22Rv1 (cell line): ENCODE results near the gene TIMM50.

ENCODE experiments used
- H3K27ac ChIP-seq: fragments of 450-650 bp; 2 replicates; pipeline ENCODE4 v1.5.1; 2017
- ZFX ChIP-seq: fragments of 450-650 bp; IDR thresholded peaks from 2 replicates; pipeline ENCODE4 v1.6.1; 2017; ENCODE audit warnings: antibody characterized with exemption, borderline replicate concordance
- TF ChIP-seq, protein P1 (sequence below): fragments of 450-650 bp; IDR thresholded peaks from 2 replicates; pipeline ENCODE4 v1.5.1; 2017; ENCODE audit warnings: mild to moderate bottlenecking

TIMM50 gene

DNA sequence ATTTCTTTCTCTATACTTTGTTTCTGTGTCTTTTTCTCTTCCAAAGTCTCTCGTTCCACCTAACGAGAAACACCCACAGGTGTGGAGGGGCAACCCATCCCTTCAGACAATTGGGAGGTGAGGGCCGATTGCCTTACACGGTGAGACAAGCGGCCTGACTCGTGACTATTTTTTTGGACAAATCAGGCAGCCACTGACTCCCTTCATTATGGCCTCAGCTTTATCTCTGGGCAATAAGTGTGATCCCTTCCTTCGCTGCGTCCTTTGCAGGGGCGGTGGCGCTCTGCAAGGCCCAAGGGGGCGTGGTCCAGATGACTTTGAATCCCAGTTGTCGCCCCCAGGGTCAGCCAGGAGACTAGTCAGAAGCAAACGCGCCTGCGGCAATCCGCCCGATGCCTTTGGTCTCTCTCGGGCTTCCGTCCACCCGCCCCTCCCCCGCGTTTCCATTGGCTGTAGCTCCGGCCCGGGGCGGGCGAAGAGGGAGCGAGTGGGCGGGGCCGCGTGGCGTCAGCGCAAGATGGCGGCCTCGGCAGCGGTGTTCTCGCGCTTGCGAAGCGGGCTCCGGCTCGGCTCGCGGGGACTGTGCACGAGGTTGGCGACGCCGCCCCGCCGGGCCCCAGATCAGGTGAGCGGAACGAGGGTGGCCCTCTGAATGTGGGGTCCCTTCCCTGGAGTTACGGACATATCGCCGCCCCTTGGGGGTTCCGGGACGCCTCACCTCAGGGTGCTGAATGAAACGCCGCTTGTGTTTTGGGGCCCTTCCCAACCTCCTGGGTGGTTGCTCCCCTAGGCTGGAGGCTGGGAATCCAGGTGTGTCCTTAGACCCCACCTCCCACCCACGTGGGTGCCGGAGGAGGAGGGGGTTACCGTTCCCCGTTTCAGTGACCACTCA lies at the start of gene TIMM50:
TIMM50 (plus strand) TSS at position 502 of the 892 bp plus-strand sequence; CDS start at position 518, 16 bp downstream.
- H3K27ac ChIP-seq: peak within 1 kb of the TSS; percentile 73
- no peak for TF ChIP-seq ZFX
- TF ChIP-seq, protein P1, sequence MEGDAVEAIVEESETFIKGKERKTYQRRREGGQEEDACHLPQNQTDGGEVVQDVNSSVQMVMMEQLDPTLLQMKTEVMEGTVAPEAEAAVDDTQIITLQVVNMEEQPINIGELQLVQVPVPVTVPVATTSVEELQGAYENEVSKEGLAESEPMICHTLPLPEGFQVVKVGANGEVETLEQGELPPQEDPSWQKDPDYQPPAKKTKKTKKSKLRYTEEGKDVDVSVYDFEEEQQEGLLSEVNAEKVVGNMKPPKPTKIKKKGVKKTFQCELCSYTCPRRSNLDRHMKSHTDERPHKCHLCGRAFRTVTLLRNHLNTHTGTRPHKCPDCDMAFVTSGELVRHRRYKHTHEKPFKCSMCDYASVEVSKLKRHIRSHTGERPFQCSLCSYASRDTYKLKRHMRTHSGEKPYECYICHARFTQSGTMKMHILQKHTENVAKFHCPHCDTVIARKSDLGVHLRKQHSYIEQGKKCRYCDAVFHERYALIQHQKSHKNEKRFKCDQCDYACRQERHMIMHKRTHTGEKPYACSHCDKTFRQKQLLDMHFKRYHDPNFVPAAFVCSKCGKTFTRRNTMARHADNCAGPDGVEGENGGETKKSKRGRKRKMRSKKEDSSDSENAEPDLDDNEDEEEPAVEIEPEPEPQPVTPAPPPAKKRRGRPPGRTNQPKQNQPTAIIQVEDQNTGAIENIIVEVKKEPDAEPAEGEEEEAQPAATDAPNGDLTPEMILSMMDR: no peak

DNA sequence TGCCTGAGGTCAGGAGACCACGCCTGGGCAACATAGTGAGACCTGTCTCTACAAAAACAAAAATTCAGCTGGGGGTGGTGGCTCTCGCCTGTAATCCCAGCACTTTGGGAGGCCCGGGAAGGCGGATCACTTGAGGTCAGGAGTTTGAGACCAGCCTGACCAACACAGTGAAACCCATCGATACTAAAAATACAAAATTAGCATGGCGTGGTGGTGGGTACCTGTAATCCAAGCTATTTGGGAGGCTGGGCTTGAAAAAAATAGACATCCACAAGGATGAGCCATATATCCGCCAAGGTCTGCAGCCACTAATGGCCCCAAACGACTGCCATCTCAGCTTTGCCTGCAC lies 48.0 kb upstream of the TIMM50 start:
- TF ChIP-seq, protein P1: no peak
- no peak for TF ChIP-seq ZFX
- no peak overlapping the region for H3K27ac ChIP-seq

DNA sequence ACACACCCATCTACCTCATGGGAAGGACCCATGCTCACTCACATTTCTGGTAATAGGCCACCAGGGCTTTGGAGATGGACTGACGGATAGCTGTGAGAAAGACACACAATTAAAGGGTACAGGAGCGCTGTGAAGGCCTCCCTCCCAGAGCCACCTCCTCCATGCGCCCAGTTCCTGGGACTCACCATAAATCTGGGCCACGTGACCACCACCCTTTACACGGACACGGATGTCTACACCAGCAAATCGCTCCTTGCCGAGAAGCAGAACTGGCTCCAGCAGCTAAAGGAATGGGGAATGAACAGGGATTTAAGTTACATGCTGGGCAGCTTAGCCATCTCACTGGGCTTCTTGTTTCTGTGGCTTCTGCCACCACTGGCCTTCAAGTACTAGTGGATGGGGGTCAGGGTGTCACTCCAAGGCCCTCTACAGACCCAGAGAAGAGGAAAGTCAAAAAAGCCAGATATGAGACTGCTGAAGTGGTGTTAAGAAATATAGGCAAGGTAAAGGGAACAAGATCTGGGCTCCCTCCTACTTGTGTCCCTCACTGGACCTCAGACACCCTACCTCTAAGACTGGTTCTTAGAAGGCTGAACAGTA lies 47.1 kb upstream of the TIMM50 start:
- TF ChIP-seq ZFX: no peak
- TF ChIP-seq, protein P1: no peak
- H3K27ac ChIP-seq: peak overlapping the region; percentile 85; the same call in 1 of the 2 replicates

DNA sequence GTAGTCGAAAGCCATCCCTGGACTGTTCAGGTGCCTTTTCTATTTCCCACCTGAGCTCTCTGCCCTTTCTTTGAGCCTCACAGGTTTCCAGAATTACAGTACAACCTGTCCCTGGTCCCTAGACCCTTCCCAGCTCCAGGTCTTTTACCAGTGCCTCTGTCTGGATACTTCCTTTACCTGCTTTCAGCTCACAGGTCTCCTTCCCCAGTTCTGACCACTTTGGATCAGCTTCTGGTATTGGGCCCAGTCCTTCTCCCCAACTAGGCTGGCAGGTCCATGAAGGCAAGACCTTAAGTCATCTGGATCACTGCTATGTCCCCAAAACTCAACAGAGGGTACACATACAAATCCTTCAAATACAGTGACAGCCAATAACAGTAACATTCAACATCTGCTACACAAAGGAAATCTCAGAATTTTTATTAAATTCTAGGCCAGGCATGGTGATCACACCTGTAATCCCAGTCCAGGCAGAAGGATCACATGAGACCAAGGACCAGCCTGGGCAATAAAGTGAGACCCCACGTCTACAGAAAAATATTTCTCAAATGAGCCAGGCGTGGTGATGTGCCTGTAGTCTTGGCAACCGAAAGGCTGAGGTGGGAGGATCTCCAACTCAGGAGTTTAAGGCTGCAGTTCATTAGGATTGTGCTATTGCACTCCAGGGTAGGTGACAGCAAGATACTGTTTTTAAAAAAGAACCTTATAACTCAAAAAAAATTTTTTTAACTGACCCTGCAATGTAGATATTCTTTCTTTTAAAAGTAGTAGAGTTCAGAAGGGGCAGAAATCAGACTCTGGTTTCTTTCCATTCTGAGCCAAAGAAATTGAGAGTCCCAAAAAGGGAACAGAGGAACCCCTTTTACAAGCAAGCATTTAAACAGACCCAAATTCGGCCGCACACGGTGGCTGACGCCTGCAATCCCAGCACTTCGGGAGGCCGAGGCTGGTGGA lies 46.2 kb upstream of the TIMM50 start:
- no peak for TF ChIP-seq ZFX
- TF ChIP-seq, protein P1: no peak
- H3K27ac ChIP-seq: peak overlapping the region; percentile 85

DNA sequence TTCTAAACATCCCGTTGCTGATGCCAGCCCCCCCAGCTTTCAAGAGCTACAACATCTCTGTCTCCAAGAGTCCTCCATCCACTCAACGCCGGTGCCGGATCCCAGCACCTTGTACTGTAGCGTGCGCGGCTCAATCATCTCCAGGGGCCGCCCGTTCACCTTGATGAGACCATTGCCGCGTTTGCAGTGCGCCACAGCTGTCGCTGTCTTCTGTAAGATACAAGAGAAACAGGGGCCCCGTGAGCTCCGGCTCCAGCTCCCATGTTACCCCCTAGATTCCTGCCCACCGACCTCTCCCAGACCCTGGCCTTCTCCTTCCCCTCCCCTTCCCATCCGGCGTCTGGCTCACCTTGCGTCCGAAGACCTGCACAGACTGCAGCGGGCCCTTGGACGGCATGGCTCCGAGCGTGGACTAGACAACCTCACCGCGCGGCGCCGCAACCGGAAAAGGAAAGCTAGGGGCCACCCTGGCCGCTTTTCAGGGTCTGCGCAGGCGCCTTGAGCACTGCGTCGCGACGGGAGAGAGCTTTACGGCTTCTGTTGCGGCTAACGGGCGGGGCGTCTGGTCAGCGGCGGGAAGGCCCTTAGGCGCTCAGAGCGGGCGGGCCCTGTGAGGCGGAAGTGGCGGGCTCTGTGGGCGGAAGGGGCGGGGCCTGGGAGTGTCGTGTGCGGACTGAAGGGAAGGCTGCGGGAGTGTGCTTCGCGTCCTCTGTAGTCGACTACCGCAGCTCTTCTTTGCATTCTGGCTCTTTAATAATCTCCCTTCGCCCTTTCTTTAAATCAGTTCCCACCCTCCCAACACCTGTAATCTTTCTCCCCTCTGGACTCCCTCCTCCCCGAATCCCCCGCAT lies 44.9 kb upstream of the TIMM50 start, which contains the start of gene RPS16:
RPS16 (minus strand) TSS at position 451 of the 851 bp plus-strand sequence; CDS start at position 397, 54 bp downstream.
- TF ChIP-seq, protein P1: no peak
- no peak for TF ChIP-seq ZFX
- H3K27ac ChIP-seq: peak within 1 kb of the TSS; percentile 85

DNA sequence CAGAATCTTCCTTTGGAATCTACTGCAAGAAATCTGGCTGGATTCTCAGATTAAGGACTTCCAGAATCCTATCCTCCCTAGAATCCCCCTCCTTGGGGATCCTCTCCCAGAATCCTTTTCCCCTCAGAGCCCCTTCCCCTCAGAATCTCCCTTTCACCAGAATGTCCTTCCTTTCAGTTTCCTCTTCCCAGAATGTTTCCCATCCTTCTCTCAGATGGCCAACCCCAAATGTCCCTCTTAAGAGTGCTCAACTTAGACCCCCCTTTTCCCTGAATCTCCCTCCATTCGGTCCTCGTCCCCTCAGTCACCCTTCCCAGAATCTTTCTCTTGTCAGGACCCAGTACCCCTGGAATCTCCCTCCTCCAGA lies 44.3 kb upstream of the TIMM50 start:
- TF ChIP-seq, protein P1: no peak
- no peak for TF ChIP-seq ZFX
- peak overlapping the region; percentile 85 for H3K27ac ChIP-seq
